GM18507 (cell line): ENCODE results near the gene PDZD11.
"Not testable (repeated sequence)": the region's sequence is repeated elsewhere in the genome, so short reads cannot be mapped to it uniquely, and the experiment has no call there.

ENCODE experiments used
- DNase-seq: peaks from one replicate; pipeline ENCODE4 v3.0.0; 2011; ENCODE audit warnings: low read depth; ENCODE audit not compliant: insufficient read length; ENCODE audit errors: extremely low spot score
- FAIRE-seq: peaks from 2 replicates; lab custom pipeline; 2011; peaks lifted over from hg19 to GRCh38; lab: Jason Lieb, UNC

The PDZD11 gene

GRCh38 chrX:70260104-70260503, 29.6 kb downstream of the PDZD11 start, which contains the start of gene P2RY4:
TSS of gene P2RY4 (minus strand) at chrX:70260204. CDS start at chrX:70259624, 580 bp downstream.
- DNase-seq (no peak), FAIRE-seq (no peak)

- FAIRE-seq, result no peak
- no peak for DNase-seq
Measured at GRCh38 chrX:70257423-70258288, 32.1 kb downstream of the PDZD11 start.

- no peak for DNase-seq
Measured at GRCh38 chrX:70255452-70255851, 34.3 kb downstream of the PDZD11 start.

GRCh38 chrX:70254909-70255308, 34.8 kb downstream of the PDZD11 start:
- FAIRE-seq (no peak), DNase-seq (no peak)

More at GRCh38 chrX:70255452-70255851, 34.3 kb downstream of the PDZD11 start:
- FAIRE-seq, result no peak

GRCh38 chrX:70254063-70254400, 35.7 kb downstream of the PDZD11 start:
- DNase-seq, result no peak
- FAIRE-seq, result no peak

- no peak for FAIRE-seq
- no peak for DNase-seq
Measured at GRCh38 chrX:70253377-70254062, 36.2 kb downstream of the PDZD11 start.

GRCh38 chrX:70252491-70252890, 37.2 kb downstream of the PDZD11 start:
- FAIRE-seq (no peak), DNase-seq (no peak)

- FAIRE-seq, result no peak
Measured at GRCh38 chrX:70247252-70247651, 42.5 kb downstream of the PDZD11 start.

GRCh38 chrX:70244881-70245280, 44.8 kb downstream of the PDZD11 start:
- DNase-seq (no peak), FAIRE-seq (no peak)

More at GRCh38 chrX:70247252-70247651, 42.5 kb downstream of the PDZD11 start:
- no peak for DNase-seq

- FAIRE-seq, DNase-seq: not testable (repeated sequence)
Measured at GRCh38 chrX:70243601-70244000, 46.1 kb downstream of the PDZD11 start.

- no peak for DNase-seq
- no peak for FAIRE-seq
Measured at GRCh38 chrX:70241501-70241900, 48.2 kb downstream of the PDZD11 start.

- DNase-seq (no peak), FAIRE-seq (no peak)
Measured at GRCh38 chrX:70240751-70241150, 49.0 kb downstream of the PDZD11 start.
